NCI-H82 treated with DMSO at 0.1 percent for 48 hours (cell line): ENCODE results near the gene PMM1.

Experiments used
- DNase-seq: peaks from one replicate; lab custom pipeline; 2025; ENCODE audit not compliant: unreplicated experiment; lab: John Stamatoyannopoulos, UW

PMM1 gene

GRCh38 chr22:41539146-41540005 is 50.3 kb downstream of the PMM1 start:
- DNase-seq: no peak

GRCh38 chr22:41538583-41538982 is 51.1 kb downstream of the PMM1 start:
- no peak for DNase-seq

GRCh38 chr22:41537203-41537602 is 52.4 kb downstream of the PMM1 start:
- no peak for DNase-seq

GRCh38 chr22:41535244-41535643 is 54.4 kb downstream of the PMM1 start:
- no peak for DNase-seq

- DNase-seq: no peak
These were observed 55.4 kb downstream of the PMM1 start for GRCh38 chr22:41534219-41534618.

- DNase-seq: no peak
These were observed 56.5 kb downstream of the PMM1 start for GRCh38 chr22:41532908-41533825.

- DNase-seq: no peak
These were observed 57.7 kb downstream of the PMM1 start for GRCh38 chr22:41531715-41532477.

GRCh38 chr22:41530890-41531714 is 58.5 kb downstream of the PMM1 start:
- DNase-seq: no peak

GRCh38 chr22:41528938-41529561 is 60.6 kb downstream of the PMM1 start:
- DNase-seq: no peak

- no peak for DNase-seq
These were observed 61.4 kb downstream of the PMM1 start for GRCh38 chr22:41528132-41528766.
